ENCODE results near the gene SAMD4B.

Gene SAMD4B

DNA sequence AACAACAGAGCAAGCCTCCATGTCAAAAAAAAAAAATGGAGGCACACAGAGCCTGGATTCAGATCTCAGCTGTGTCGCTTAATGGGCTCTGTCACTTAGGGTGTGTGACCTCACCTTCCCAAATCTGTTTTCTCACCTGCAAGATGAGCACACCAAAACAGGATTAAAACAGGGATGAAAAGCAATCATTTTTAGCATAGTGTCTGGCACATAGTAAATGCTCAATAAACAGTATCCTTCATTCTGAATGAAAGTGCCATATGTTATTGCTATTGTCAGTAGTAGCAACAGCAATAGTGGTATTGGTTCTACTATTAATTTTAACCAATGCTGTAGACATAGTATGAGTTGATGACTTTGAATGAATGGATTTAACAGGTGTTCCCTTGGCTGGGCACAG, 23.3 kb downstream of the SAMD4B start:
- DNase-seq (ENCODE audit: low read depth): no peak
- TF ChIP-seq, protein P1, sequence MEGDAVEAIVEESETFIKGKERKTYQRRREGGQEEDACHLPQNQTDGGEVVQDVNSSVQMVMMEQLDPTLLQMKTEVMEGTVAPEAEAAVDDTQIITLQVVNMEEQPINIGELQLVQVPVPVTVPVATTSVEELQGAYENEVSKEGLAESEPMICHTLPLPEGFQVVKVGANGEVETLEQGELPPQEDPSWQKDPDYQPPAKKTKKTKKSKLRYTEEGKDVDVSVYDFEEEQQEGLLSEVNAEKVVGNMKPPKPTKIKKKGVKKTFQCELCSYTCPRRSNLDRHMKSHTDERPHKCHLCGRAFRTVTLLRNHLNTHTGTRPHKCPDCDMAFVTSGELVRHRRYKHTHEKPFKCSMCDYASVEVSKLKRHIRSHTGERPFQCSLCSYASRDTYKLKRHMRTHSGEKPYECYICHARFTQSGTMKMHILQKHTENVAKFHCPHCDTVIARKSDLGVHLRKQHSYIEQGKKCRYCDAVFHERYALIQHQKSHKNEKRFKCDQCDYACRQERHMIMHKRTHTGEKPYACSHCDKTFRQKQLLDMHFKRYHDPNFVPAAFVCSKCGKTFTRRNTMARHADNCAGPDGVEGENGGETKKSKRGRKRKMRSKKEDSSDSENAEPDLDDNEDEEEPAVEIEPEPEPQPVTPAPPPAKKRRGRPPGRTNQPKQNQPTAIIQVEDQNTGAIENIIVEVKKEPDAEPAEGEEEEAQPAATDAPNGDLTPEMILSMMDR (IDR thresholded peaks at IDR 0.05; ENCODE audit: low read length, missing control alignments): no peak
- H3K4me3 ChIP-seq (replicated peaks; ENCODE audit: low read depth, low read length): no peak overlapping the region

DNA sequence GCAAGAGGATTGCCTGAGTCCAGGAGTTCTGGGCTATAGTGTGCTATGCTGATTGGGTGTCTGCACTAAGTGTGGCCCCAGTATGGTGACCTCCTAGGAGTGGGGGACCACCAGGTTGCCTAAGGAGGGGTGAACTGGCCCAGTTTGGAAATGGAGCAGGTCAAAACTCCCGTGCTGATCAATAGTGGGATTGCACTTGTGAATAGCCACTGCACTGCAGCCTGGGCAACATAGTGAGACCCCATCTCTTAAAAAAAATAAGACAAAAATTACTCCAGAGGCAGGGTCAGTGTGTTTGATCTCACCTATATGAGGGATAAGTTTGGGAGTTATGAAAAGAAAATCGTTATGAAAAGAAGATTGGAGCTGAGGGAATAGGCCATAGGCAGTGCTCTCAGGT, 27.0 kb downstream of the SAMD4B start:
- DNase-seq (ENCODE audit: low read depth): no peak
- no peak overlapping the region for H3K4me3 ChIP-seq (replicated peaks; ENCODE audit: low read depth, low read length)
- TF ChIP-seq, protein P1 (IDR thresholded peaks at IDR 0.05; ENCODE audit: low read length, missing control alignments): no peak

DNA sequence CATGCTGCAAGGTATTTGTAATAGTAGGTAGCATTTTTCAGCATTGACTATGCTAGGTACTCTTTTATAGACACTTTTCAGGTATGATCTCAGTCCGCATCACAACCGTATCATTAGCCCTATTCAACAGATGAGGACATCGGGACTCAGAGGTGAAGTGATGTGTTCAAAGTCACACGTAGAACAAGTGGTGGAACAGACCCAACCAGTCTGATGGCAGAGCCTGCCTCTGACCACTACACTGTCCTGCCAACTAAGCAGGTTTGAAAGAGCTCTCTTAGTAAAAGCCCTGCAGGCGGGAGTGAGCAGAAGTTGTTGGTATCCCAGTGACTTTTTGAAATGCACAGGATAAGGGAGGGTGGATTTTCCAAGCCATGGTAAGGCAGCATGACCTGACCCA, 28.5 kb downstream of the SAMD4B start:
- H3K4me3 ChIP-seq (replicated peaks; ENCODE audit: low read depth, low read length): no peak overlapping the region
- TF ChIP-seq, protein P1 (IDR thresholded peaks at IDR 0.05; ENCODE audit: low read length, missing control alignments): no peak
- no peak for DNase-seq (ENCODE audit: low read depth)

DNA sequence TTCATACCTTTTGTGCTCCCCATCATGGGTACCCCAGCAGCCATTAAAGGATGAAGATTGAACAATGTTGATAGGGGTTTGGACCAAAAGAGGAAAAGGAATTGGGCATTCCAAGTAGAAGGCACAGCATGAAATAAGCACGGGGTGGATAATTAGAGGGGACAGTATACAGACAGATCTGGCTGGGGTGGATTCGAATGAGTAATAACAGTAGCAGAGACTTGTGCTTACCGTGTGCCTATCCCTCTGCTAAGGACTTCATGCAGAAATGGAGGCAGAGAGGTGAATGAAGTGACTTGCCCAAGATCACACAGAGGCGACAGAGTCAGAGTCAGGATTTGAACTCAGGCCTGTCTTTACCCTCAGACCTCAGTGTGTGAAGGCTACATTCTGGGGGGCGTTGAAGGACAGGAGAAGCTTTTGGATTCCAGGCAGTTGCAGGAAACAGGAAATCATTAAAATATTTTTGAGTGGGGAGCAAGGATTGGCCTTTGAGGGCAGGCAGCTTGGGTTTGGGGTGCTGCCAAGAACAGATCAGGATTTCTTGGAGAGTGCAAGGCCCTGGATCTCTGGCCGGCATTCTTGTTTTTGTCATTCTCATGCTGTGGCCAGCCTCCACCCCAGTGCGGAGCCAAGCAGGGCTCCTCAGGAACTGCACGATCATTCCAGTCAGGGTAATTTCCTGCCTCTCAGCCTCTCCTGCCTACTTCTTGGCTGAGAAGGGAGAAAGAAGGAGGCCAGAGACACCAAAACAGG, 30.0 kb downstream of the SAMD4B start:
- TF ChIP-seq, protein P1 (IDR thresholded peaks at IDR 0.05; ENCODE audit: low read length, missing control alignments): no peak
- H3K4me3 ChIP-seq (replicated peaks; ENCODE audit: low read depth, low read length): no peak overlapping the region
- peak; percentile 98 for DNase-seq (ENCODE audit: low read depth)

DNA sequence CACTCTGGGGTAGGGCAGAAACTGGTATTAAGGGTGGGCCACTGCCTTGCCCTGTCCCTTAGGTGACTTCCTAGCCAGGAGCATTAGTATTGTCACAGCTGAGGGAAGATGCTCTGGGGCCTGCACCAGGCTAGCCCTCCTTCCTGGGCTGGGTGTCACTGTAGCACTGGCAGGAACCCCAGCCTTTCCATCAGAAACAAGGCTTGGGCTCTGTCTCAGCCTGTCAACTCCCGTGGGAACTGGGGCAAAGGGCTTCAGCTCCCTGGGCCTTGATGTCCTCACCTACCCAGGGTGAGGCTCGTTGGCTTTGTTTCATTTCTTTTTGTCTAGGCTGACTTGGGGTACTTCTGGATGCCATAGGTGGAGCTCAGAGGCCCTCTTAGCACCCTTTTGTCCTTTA, 30.7 kb downstream of the SAMD4B start:
- peak; percentile 59 for DNase-seq (ENCODE audit: low read depth)
- no peak overlapping the region for H3K4me3 ChIP-seq (replicated peaks; ENCODE audit: low read depth, low read length)
- TF ChIP-seq, protein P1 (IDR thresholded peaks at IDR 0.05; ENCODE audit: low read length, missing control alignments): no peak

DNA sequence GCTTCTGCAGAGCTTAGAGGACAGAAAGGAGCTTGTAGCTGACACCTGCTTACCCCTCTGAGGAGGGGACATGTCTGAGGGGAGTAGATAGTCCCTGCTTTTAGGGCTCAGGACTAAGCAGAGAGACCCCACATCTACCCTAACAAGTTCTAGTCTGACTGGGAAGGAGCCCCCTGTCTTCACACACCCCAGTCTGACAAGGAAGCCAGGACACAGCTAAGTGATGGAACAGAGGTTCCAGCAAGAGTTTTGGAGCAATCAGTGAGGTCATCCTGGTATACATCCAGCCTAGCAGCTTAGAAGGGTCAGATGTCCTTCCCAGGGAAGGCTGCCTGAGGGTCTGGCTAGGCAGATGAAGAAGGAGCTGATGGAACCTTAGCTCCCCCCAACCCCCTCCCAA, 33.7 kb downstream of the SAMD4B start:
- no peak overlapping the region for H3K4me3 ChIP-seq (replicated peaks; ENCODE audit: low read depth, low read length)
- TF ChIP-seq, protein P1 (IDR thresholded peaks at IDR 0.05; ENCODE audit: low read length, missing control alignments): no peak
- DNase-seq (ENCODE audit: low read depth): no peak
